ENCODE results near the gene CDH23.

GRCh38 chr10:71748671-71749191 lies 352.0 kb downstream of the CDH23 start:
- TF ChIP-seq CTCF (IDR thresholded peaks at IDR 0.05) (no peak), MXD4 (CRISPR knock-in tag; IDR thresholded peaks at IDR 0.05; ENCODE audit: borderline replicate concordance) (no peak), E2F5 (CRISPR knock-in tag; IDR thresholded peaks at IDR 0.05) (no peak)

Measured in WTC11 (cell line).